Right lobe of liver (tissue), 4 donors: ENCODE results near the gene CRNN.

Experiments used
- CTCF ChIP-seq, 4 donors: fragments of 200-600 bp in 3 of 4; fragments of 450-650 bp in 1 of 4; IDR thresholded peaks; one replicate each; pipeline versions ENCODE4 v1.5.1 to v1.8.0; 2016 to 2022; ENCODE audit warnings: antibody characterized with exemption in 4 of 4, mild to moderate bottlenecking in 2 of 4
- POLR2A ChIP-seq: fragments of 450-650 bp; IDR thresholded peaks from one replicate; pipeline ENCODE4 v1.6.1; 2017; ENCODE audit warnings: antibody characterized with exemption, mild to moderate bottlenecking
- donor health status: DM: no; HTN: no; CAD: no.
- donor health status: DM: no; HTN: no; CAD: no.
- donor health status: DM: no; HTN: yes; CAD: no.

DNA sequence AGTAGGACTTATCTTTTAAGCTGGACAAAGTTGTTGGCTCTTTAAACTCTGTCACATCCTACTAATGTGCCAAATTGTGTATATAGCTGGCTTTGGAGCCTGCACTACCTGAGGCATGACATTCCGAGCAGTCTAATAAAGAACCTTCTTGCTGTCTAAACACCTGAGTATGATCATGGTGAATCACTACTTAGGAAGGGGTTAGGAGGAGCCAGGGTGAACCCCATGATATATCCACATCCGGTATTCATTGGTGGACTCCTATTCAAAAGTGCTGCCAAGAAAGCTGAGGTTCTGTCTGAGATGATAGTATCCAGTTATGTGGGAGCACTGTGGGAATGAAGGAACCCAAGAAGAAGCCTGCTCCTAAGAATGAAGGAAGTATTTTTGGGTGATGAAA is 27.1 kb downstream of the CRNN start:
- TF ChIP-seq CTCF (IDR thresholded peaks at IDR 0.05): no peak
- TF ChIP-seq POLR2A: no peak
